Activated CD8-positive, alpha-beta T cell treated with anti-CD3 and anti-CD28 coated beads for 36 hours (primary cell): Measurements from ENCODE around the gene C16orf46. TPM values are rescaled to one million over a fixed set of nuclear protein-coding genes. Genes with fewer than 3 reads are reported as not detected.
A peak's percentile ranks its signal among the peaks of the same experiment; 100 is the strongest.

ENCODE experiments used
- ATAC-seq: fragments of 200-7000 bp; cut with Tn5 transposase; one replicate; pipeline ENCODE4 v1.10.0; 2021; ENCODE audit warnings: mild to moderate bottlenecking, moderate library complexity
- CTCF ChIA-PET: fragments of 350-600 bp; sonication (Branson Sonifier 250); formaldehyde crosslinking; loops from one replicate; lab custom pipeline; 2021; ENCODE audit warnings: antibody characterized with exemption; lab: Charles Lee
- POLR2A ChIA-PET: fragments of 350-600 bp; sonication (Branson Sonifier 250); formaldehyde crosslinking; loops from one replicate; lab custom pipeline; 2021; ENCODE audit warnings: antibody characterized with exemption; lab: Charles Lee
- DNase-seq: peaks from one replicate; pipeline ENCODE4 v3.0.0-alpha.2; 2020
- H3K27ac Mint-ChIP-seq: one replicate; pipeline ENCODE4 v1.8.0; 2021; ENCODE audit warnings: mild to moderate bottlenecking, mixed read lengths
- H3K27me3 Mint-ChIP-seq: one replicate; pipeline ENCODE4 v1.8.0; 2021; ENCODE audit warnings: mixed read lengths
- H3K36me3 Mint-ChIP-seq: one replicate; pipeline ENCODE4 v1.8.0; 2021; ENCODE audit warnings: low read depth, mixed read lengths
- H3K4me1 Mint-ChIP-seq: one replicate; pipeline ENCODE4 v1.8.0; 2021; ENCODE audit warnings: low read depth, mixed read lengths
- H3K4me3 Mint-ChIP-seq: one replicate; pipeline ENCODE4 v1.8.0; 2021; ENCODE audit warnings: mild to moderate bottlenecking, moderate library complexity, mixed read lengths
- H3K9me3 Mint-ChIP-seq: one replicate; pipeline ENCODE4 v1.8.0; 2021; ENCODE audit warnings: mixed read lengths
- intact Hi-C: fragments of 100-400 bp; cut with micrococcal nuclease; formaldehyde crosslinking; loops from one replicate; pipeline ENCODE4 v1.10.0; 2022
- total RNA-seq, 2 experiments: library from RNA; stranded (reverse); gene quantifications; one replicate each; pipeline ENCODE4 v1.2.3, GENCODE V29; 2021
- TF ChIP-seq, protein P1 (sequence below): fragments of 200-600 bp; IDR thresholded peaks from one replicate; pipeline ENCODE4 v1.8.0; 2022; ENCODE audit warnings: antibody characterized with exemption, mild to moderate bottlenecking

The C16orf46 gene
- total RNA-seq, 2 experiments from 2014 or later: 0.59 to 0.60 TPM

DNA sequence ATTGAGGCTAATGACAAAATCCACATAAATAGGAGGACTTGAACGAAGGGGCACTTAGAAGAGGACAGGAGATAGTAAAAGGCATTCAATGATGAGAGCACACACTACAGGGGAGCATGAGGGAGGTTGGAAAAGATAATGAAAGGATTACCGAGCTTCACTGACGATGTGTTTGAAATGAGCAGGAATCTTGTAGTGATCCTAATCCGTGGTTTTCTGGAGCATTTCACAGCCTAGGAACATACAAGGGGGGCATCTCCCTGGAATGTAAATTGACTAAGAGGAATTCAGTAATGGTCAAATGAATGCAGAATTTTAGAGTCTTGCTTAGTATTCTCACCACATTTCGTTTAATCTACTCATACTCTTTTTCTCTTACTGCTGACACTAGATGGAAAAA is 36.2 kb downstream of the C16orf46 start:
- TF ChIP-seq, protein P1, sequence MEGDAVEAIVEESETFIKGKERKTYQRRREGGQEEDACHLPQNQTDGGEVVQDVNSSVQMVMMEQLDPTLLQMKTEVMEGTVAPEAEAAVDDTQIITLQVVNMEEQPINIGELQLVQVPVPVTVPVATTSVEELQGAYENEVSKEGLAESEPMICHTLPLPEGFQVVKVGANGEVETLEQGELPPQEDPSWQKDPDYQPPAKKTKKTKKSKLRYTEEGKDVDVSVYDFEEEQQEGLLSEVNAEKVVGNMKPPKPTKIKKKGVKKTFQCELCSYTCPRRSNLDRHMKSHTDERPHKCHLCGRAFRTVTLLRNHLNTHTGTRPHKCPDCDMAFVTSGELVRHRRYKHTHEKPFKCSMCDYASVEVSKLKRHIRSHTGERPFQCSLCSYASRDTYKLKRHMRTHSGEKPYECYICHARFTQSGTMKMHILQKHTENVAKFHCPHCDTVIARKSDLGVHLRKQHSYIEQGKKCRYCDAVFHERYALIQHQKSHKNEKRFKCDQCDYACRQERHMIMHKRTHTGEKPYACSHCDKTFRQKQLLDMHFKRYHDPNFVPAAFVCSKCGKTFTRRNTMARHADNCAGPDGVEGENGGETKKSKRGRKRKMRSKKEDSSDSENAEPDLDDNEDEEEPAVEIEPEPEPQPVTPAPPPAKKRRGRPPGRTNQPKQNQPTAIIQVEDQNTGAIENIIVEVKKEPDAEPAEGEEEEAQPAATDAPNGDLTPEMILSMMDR: no peak
- ChIA-PET POLR2A (no interaction called here), CTCF (interaction anchor here (1.5 kb wide), 1 partner anchor 98 kb away, joined by 3 read pairs; no protein-coding TSS in a partner anchor)
- Mint-ChIP-seq H3K27me3 (no peaks in the 10 kb centered on the region), H3K9me3 (no peaks in the 10 kb centered on the region), H3K4me1 (peaks cover 24% of the 10 kb centered on the region), H3K27ac (peak overlapping the region; percentile 14), H3K36me3 (peaks cover 43% of the 10 kb centered on the region), H3K4me3 (no peak overlapping the region)
- intact Hi-C loops: no loop called here
- no peak for DNase-seq
- ATAC-seq: no peak

DNA sequence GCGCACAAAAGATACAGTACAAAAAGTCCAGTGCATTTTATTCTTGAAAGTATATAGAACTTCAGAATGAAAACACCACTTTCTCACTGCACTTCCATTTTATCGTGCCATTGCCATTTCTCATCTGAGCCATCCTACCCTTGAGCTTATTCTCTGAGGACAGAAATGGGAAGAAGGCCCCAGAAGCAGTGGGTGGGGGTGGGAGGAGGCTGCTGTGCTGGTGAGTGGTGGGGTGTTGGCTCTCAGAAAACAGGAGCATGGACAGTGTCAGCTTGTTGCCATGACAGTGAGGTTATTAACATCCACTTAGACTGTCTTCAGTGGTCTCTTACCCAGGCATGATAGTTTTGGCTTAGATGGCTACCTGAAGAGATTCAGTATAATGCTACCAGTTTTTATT is 36.9 kb downstream of the C16orf46 start:
- no peak for ATAC-seq
- Mint-ChIP-seq H3K4me3 (no peak overlapping the region), H3K9me3 (no peaks in the 10 kb centered on the region), H3K4me1 (peaks cover 26% of the 10 kb centered on the region), H3K36me3 (peaks cover 39% of the 10 kb centered on the region), H3K27me3 (no peaks in the 10 kb centered on the region), H3K27ac (no peak overlapping the region)
- POLR2A ChIA-PET: no interaction called here
- CTCF ChIA-PET: interaction anchor here (1.5 kb wide), 1 partner anchor 98 kb away, joined by 3 read pairs; no protein-coding TSS in a partner anchor
- TF ChIP-seq, protein P1: no peak
- intact Hi-C loops: no loop called here
- no peak for DNase-seq

DNA sequence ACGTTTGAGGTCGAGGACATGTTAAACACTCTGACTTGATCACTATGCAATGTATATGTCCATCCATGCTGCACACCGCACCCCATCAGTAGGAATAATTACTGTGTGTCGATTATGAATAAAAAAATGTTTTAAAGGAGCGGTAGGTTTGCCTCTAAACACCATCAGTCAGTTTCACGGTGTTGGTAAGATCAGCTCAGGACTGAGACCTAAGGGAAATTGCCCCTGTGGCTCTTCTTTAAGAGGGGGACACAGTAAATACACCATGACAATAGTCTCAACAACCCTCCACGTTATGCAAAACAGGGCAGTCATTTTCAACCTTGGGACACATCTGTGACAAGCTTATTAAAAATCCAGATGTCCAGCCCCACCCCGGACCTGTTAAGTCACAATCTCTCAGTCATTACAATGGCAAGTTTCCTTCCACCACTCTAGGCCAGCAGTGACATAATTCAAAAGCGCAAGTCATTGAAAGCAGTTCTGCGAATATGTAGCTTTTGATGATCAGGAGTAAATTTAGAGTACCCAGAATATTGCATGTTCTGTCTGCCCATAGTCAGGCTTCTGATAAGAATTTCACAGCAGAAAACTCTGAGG is 40.2 kb downstream of the C16orf46 start:
- ATAC-seq: no peak
- peaks cover 21% of the 10 kb centered on the region for H3K36me3 Mint-ChIP-seq
- peak overlapping the region; percentile 81 for H3K4me3 Mint-ChIP-seq
- ChIA-PET POLR2A (interaction anchor here (0.7 to 1.4 kb wide), 3 partner anchors 30 to 39 kb away, joined by 3 to 7 read pairs (median 4); partner anchors contain the start of genes CENPN and CMC2), CTCF (interaction anchor here (0.8 to 3.7 kb wide), 11 partner anchors 8 to 152 kb away, joined by 3 to 50 read pairs (median 10); partner anchors contain the start of gene C16orf46)
- H3K27me3 Mint-ChIP-seq: no peaks in the 10 kb centered on the region
- peaks cover 26% of the 10 kb centered on the region for H3K4me1 Mint-ChIP-seq
- H3K27ac Mint-ChIP-seq: peak overlapping the region; percentile 63
- no peaks in the 10 kb centered on the region for H3K9me3 Mint-ChIP-seq
- intact Hi-C loops: no loop called here
- no peak for DNase-seq
- TF ChIP-seq, protein P1: no peak

DNA sequence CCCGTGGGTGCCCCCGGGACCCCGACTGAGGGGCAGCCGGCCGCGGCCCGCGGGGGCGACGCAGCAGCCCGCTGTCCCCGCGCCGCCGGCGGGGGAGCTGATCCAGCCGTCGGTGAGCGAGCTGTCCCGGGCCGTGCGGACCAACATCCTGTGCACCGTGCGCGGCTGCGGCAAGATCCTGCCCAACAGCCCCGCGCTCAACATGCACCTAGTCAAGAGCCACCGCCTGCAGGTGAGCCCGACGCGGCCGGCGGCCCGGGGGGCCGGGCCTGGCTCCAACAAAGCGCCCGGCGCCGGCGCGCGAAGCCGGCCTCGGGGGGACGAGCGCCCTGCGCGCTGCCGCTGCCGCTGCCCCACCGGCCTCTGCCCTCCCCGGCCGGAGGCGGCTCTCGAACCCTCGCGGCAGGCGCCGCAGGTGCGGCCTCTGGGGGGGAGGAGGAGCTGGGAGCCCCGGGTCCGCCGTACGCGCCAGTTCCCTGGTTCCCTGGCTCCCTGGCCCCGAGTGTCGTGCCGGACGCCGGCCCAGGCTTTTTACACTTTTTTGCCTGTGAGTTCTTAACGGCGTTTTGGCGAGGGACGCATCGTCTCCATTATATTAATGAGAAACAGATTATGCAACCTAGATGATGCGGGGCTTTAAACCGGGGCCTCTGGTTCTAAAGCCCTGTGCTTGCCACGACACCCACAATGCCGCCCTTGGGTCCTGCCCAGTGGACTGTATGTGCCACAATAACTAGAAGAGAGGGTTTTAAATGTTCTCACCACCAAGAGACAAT is 40.9 kb downstream of the C16orf46 start:
- H3K36me3 Mint-ChIP-seq: peaks cover 27% of the 10 kb centered on the region
- H3K9me3 Mint-ChIP-seq: no peaks in the 10 kb centered on the region
- POLR2A ChIA-PET: interaction anchor here (0.7 to 1.4 kb wide), 4 partner anchors 19 to 40 kb away, joined by 3 to 7 read pairs (median 3); partner anchors contain the start of genes CENPN and CMC2
- peaks cover 26% of the 10 kb centered on the region for H3K4me1 Mint-ChIP-seq
- no peaks in the 10 kb centered on the region for H3K27me3 Mint-ChIP-seq
- TF ChIP-seq, protein P1: no peak
- peak overlapping the region; percentile 63 for H3K27ac Mint-ChIP-seq
- ATAC-seq (peak; percentile 65), DNase-seq (peak; percentile 46)
- peak overlapping the region; percentile 81 for H3K4me3 Mint-ChIP-seq
- CTCF ChIA-PET: interaction anchor here (0.6 to 4.9 kb wide), 34 partner anchors 9 to 703 kb away, joined by 3 to 50 read pairs (median 4); partner anchors contain the start of genes C16orf46, CENPN and CMC2
- intact Hi-C loops: no loop called here
